Choroid plexus epithelial cell (primary cell): ENCODE measurements around the gene HSPA1A.
A peak's percentile ranks its signal among the peaks of the same experiment; 100 is the strongest.
"Not testable (repeated sequence)": the region's sequence is repeated elsewhere in the genome, so short reads cannot be mapped to it uniquely, and the experiment has no call there.

Experiments used
- DNase-seq: peaks from one replicate; pipeline ENCODE4 v3.0.0-alpha.2; 2010; ENCODE audit warnings: low read depth
- H3K4me3 ChIP-seq: 2 replicates; pipeline ENCODE4 v1.5.1; 2011; ENCODE audit warnings: low read depth, mild to moderate bottlenecking, control low read depth, low read length, moderate library complexity
- TF ChIP-seq, protein P1 (sequence below): conservative IDR thresholded peaks from 2 replicates; pipeline ENCODE4 v1.5.1; 2011; ENCODE audit warnings: low read depth, mild to moderate bottlenecking, control low read depth, inconsistent platforms, low read length, moderate library complexity

HSPA1A gene

DNA sequence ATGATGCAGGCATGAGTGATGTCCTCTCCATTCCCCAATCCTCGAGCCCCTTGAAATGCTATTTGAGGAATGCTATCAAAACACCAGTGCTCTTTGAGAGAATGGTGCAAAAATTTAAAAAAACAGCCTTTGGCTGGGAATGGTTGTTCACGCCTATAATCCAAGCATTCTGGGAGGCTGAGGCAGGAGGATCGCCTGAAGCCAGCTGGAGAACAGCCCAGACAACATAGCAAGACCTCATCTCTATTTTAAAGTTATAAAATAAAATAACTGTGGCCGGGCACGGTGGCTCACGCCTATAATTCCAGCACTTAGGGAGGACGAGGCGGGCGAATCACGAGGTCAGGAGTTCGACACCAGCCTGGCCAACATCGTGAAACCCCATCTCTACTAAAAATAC lies 15.6 kb upstream of the HSPA1A start:
- DNase-seq: no peak
- H3K4me3 ChIP-seq: no peak overlapping the region
- TF ChIP-seq, protein P1, sequence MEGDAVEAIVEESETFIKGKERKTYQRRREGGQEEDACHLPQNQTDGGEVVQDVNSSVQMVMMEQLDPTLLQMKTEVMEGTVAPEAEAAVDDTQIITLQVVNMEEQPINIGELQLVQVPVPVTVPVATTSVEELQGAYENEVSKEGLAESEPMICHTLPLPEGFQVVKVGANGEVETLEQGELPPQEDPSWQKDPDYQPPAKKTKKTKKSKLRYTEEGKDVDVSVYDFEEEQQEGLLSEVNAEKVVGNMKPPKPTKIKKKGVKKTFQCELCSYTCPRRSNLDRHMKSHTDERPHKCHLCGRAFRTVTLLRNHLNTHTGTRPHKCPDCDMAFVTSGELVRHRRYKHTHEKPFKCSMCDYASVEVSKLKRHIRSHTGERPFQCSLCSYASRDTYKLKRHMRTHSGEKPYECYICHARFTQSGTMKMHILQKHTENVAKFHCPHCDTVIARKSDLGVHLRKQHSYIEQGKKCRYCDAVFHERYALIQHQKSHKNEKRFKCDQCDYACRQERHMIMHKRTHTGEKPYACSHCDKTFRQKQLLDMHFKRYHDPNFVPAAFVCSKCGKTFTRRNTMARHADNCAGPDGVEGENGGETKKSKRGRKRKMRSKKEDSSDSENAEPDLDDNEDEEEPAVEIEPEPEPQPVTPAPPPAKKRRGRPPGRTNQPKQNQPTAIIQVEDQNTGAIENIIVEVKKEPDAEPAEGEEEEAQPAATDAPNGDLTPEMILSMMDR: no peak

DNA sequence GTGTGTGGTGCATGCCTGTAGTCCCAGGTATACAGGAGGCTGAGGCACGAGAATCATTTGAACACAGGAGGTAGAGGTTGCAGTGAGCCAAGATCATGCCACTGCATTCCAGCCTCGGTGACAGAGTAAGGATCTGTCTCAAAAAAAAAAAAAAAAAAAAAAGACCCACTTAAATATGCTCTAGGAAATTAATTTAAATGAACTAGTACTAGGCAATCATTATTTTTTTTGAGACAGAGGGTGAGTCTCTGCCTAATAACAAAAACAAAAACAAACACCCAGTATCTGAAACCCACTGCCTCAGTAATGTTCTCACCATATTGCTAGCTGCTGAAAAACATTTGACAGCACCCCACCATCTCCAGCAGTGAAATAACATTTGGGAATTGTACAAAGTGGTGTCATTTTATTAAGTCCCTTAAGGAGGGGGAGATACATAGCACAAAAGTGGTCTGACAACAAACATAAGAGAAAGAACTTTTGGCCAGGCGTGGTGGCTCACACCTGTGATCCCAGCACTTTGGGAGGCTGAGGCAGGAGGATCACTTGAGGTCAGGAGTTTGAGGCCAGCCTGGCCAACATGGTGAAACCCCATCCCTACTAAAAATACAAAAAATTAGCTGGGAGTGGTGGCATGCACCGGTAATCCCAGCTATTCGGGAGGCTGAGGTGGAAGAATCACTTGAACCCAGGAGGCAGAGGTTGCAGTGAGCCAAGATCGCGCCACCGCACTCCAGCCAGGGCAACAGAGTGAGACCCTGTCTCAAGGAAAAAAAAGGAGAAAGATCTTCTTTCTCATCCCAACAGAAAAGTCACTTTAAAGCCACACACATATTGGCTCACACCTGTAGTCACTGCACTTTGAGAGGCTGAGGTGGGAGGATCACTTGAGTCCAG lies 14.1 kb upstream of the HSPA1A start:
- not testable (repeated sequence) for H3K4me3 ChIP-seq, DNase-seq

DNA sequence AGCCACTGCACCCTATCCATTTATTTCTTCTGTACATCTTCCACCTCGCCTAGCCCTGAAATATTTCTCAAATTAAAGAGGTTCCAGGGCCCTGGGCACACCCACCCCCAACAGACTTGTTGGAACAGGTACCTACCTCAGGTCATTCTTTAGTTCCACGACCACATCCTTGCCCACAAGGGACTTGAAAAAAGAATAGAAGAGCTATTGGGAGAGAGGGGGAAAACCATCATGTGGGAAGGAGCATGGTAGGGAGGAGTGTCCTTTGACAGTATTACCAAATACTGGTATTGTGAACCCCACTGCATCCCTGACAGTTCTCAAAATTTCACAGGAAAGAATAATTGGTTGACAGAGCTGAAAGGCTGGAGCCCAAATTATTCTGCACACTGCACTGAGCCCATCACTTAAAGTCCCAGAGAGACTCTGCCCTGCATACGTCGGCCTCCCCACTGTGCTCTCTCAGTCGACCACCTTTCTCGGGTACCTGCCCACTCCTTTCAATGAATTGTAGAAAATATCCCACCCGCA lies 9.3 kb upstream of the HSPA1A start:
- TF ChIP-seq, protein P1: no peak
- H3K4me3 ChIP-seq: peak overlapping the region; percentile 85
- no peak for DNase-seq

DNA sequence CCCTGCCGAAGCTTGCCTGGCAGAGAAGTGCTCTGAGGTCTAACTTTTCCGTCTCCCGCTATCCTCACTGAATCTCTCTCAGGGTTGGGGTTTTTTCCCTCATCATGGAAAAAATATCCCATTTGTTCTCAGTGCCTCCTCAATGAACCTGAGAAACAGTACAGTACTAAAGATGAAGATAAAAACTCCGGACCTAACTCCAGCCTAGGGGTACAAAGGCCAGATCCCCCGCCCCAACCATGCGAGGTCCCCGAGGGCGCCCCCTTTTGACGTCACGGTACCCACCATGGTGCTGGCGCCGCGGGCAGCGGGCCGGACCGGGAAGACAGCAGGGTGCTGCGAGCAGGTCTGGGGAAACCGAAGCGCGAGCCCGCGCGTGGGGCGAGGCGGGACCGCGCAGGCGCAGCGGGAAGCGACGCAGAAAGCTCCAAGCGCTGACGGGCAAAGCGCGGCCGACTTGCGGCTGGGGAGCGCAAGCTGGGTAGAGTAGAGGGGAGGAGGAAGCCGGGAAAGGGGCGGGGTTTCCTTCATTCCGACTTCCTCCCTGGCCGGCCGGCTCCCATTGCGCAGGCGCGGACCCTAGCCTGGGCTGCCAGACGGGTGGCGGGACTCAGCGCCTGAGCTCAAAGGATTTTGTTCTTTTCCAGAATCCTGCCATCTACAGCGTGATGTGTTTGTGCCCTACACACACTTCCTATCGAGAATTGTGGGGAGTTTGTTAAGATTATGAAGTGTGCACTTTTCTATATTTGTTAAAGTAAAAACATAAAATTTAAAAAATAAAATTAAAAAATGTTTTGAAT lies 8.7 kb upstream of the HSPA1A start, which contains the start of gene LSM2:
Gene LSM2, minus strand, starts transcription at position 497 of the 803 bp plus-strand sequence. Its CDS starts 209 bp downstream, at position 288.
- peak; percentile 98 for DNase-seq
- TF ChIP-seq, protein P1: peak; percentile 1

DNA sequence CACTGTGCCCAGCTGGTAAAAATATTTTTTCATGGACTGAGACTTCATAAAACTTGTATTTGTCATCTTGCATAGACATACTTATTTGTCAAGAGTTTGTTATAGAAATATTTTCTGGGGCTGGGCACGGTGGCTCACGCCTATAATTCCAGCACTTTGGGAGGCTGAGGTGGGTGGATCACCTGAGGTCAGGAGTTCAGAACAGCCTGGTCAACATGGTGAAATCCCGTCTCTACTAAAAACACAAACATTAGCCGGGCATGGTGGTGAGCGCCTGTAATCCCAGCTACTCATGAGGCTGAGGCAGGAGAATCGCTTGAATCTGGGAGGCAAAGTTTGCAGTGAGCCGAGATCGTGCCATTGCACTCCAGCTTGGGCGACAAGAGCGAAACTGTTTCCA lies 6.7 kb upstream of the HSPA1A start:
- not testable (repeated sequence) for DNase-seq, H3K4me3 ChIP-seq

More for the DNA sequence above, 8.7 kb upstream of the HSPA1A start, which contains the start of gene LSM2:
- peak within 1 kb of the TSS; percentile 85 for H3K4me3 ChIP-seq

DNA sequence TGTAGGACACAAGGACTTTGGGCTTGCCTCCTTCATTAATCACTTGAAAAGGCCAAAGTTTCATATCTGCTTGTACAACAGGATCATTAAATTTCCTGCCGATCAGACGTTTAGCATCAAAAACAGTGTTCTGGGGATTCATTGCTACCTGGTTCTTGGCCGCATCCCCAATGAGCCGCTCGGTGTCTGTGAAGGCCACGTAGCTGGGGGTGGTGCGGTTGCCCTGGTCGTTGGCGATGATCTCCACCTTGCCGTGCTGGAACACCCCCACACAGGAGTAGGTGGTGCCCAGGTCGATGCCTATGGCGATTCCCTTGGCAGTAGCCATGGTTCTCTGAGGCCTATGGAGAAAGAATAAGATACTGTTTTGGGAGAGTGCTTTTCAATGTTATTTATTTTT lies 3.7 kb upstream of the HSPA1A start:
- no peak overlapping the region for H3K4me3 ChIP-seq
- DNase-seq: no peak
- TF ChIP-seq, protein P1: no peak

DNA sequence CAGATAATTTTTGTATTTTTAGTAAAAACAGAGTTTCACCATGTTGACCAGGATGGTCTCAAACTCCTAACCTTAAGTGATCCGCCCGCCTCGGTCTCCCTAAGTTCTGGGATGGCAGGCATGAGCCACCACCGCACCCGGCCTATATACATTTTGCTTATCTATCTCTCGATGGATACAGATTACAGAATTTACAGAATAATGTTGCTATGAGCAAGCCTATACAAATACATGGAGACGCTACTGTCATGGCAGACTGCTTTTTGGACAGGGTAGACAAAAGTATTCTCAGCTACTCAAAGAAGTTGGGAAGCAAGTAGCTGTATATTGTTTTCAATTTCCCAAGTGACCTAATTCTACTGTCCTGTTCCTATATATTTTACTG lies 1.9 kb upstream of the HSPA1A start:
- no peak overlapping the region for H3K4me3 ChIP-seq
- DNase-seq: no peak
- TF ChIP-seq, protein P1: no peak
